Keratinocyte (primary cell): Measurements from ENCODE around the gene ROR1. TPM values are rescaled to one million over a fixed set of nuclear protein-coding genes. Genes with fewer than 3 reads are reported as not detected.

Experiments
- DNase-seq: peaks from one replicate; pipeline ENCODE4 v3.0.0-alpha.2; 2011; ENCODE audit warnings: low read depth, missing footprints, low spot score
- FAIRE-seq: peaks from 2 replicates; lab custom pipeline; 2011; peaks lifted over from hg19 to GRCh38; lab: Jason Lieb, UNC
- H2AFZ ChIP-seq: 2 replicates; pipeline ENCODE4 v1.6.0; 2012; ENCODE audit warnings: low read length, control low read depth, inconsistent platforms; ENCODE audit not compliant: control insufficient read depth
- H3K27ac ChIP-seq: 2 replicates; pipeline ENCODE4 v1.5.1; 2011; ENCODE audit warnings: low read length; ENCODE audit not compliant: control insufficient read depth, insufficient read depth
- H3K27me3 ChIP-seq: 3 replicates; pipeline ENCODE4 v1.6.0; 2011; ENCODE audit warnings: low read length; ENCODE audit not compliant: control insufficient read depth, insufficient read depth; ENCODE audit errors: extremely low read depth
- H3K36me3 ChIP-seq, 2 experiments: 2 replicates in 1 of 2; 3 replicates in 1 of 2; pipeline ENCODE4 v1.5.1; 2011; ENCODE audit warnings: low read length in 2 of 2, mild to moderate bottlenecking in 1 of 2; ENCODE audit not compliant: control insufficient read depth in 2 of 2, insufficient read depth in 2 of 2; ENCODE audit errors: extremely low read depth in 1 of 2
- H3K4me1 ChIP-seq: 3 replicates; pipeline ENCODE4 v1.5.1; 2011; ENCODE audit warnings: low read length; ENCODE audit not compliant: control insufficient read depth, insufficient read depth; ENCODE audit errors: extremely low read depth
- H3K4me2 ChIP-seq: 3 replicates; pipeline ENCODE4 v1.6.0; 2011; ENCODE audit warnings: low read depth, low read length; ENCODE audit not compliant: control insufficient read depth, insufficient read depth; ENCODE audit errors: extremely low read depth
- H3K4me3 ChIP-seq, 3 experiments: fragments of 200-600 bp in 1 of 3; sonication (generic) in 1 of 3; 2 replicates in 2 of 3; 3 replicates in 1 of 3; pipeline ENCODE4 v1.5.1; 2011 to 2016; ENCODE audit warnings: low read length in 3 of 3, mild to moderate bottlenecking in 3 of 3, control low read depth in 2 of 3, inconsistent platforms in 1 of 3, low read depth in 1 of 3, mixed read lengths in 1 of 3, mixed run types in 1 of 3, moderate library complexity in 1 of 3; ENCODE audit not compliant: control insufficient read depth in 2 of 3, insufficient read depth in 2 of 3; ENCODE audit errors: extremely low read depth in 1 of 3
- H3K79me2 ChIP-seq: 2 replicates; pipeline ENCODE4 v1.6.0; 2012; ENCODE audit warnings: low read length; ENCODE audit not compliant: control insufficient read depth, insufficient read depth
- H3K9ac ChIP-seq: 3 replicates; pipeline ENCODE4 v1.6.0; 2011; ENCODE audit warnings: low read length; ENCODE audit not compliant: control insufficient read depth, insufficient read depth; ENCODE audit errors: extremely low read depth
- H3K9me1 ChIP-seq: 3 replicates; pipeline ENCODE4 v1.6.0; 2011; ENCODE audit warnings: low read length; ENCODE audit not compliant: control insufficient read depth, insufficient read depth; ENCODE audit errors: extremely low read depth
- H3K9me3 ChIP-seq: 2 replicates; pipeline ENCODE4 v1.5.1; 2012; ENCODE audit warnings: low read depth, low read length; ENCODE audit not compliant: control insufficient read depth
- H4K20me1 ChIP-seq: 3 replicates; pipeline ENCODE4 v1.6.0; 2011; ENCODE audit warnings: low read length; ENCODE audit not compliant: control insufficient read depth, insufficient read depth; ENCODE audit errors: extremely low read depth
- EZH2 ChIP-seq: IDR thresholded peaks from one replicate; pipeline ENCODE4 v1.6.1; 2012; ENCODE audit warnings: inconsistent platforms, mild to moderate bottlenecking, low read length, moderate library complexity
- dilution Hi-C: fragments of 300-500 bp; cut with MboI; formaldehyde crosslinking; loops from one replicate; pipeline ENCODE4 v1.7.0; 2020; ENCODE audit warnings: low sequenced_read_pairs; ENCODE audit not compliant: extremely low pct_ligation_motif_present
- polyA plus RNA-seq, 5 experiments: library from polyadenylated mRNA; depleted of rRNA in 3 of 5; stranded (reverse) in 3 of 5; stranded (forward) in 1 of 5; unstranded in 1 of 5; fragments of >200 nt; gene quantifications; 1 replicate in 1 of 5; 2 replicates in 3 of 5; 3 replicates in 1 of 5; pipeline versions ENCODE4 v1.2.1 to v1.2.3, GENCODE V29; 2011 to 2012; ENCODE audit warnings: missing spikeins in 2 of 5, low read depth in 1 of 5, low replicate concordance in 1 of 5
- TF ChIP-seq, protein P1 (sequence below), 3 experiments: IDR thresholded peaks in 1 of 3; conservative IDR thresholded peaks in 1 of 3; optimal IDR thresholded peaks in 1 of 3; 2 replicates in 2 of 3; 3 replicates in 1 of 3; pipeline versions ENCODE3 to v1.5.1; 2011; ENCODE audit warnings: low read length in 3 of 3, mild to moderate bottlenecking in 3 of 3, moderate library complexity in 2 of 3, control low read depth in 1 of 3, inconsistent platforms in 1 of 3; ENCODE audit not compliant: insufficient read depth in 2 of 3; ENCODE audit errors: extremely low read depth in 1 of 3

The ROR1 gene
- polyA plus RNA-seq, 1 donor (not counting 4 experiments of a cell fraction or from before 2014, with no cell fraction given): 9.2 TPM

- dilution Hi-C loops: no loop called here
These were observed 149.0 kb downstream of the ROR1 start for GRCh38 chr1:63922848-63923247.

GRCh38 chr1:63923302-63923701, 149.5 kb downstream of the ROR1 start:
- dilution Hi-C loops: no loop called here
- no peaks in the 10 kb centered on the region for H3K36me3 ChIP-seq
- TF ChIP-seq, protein P1, sequence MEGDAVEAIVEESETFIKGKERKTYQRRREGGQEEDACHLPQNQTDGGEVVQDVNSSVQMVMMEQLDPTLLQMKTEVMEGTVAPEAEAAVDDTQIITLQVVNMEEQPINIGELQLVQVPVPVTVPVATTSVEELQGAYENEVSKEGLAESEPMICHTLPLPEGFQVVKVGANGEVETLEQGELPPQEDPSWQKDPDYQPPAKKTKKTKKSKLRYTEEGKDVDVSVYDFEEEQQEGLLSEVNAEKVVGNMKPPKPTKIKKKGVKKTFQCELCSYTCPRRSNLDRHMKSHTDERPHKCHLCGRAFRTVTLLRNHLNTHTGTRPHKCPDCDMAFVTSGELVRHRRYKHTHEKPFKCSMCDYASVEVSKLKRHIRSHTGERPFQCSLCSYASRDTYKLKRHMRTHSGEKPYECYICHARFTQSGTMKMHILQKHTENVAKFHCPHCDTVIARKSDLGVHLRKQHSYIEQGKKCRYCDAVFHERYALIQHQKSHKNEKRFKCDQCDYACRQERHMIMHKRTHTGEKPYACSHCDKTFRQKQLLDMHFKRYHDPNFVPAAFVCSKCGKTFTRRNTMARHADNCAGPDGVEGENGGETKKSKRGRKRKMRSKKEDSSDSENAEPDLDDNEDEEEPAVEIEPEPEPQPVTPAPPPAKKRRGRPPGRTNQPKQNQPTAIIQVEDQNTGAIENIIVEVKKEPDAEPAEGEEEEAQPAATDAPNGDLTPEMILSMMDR (optimal IDR thresholded peaks at IDR 0.05 in 1 of 3, IDR thresholded peaks at IDR 0.05 in 1 of 3, conservative IDR thresholded peaks at IDR 0.05 in 1 of 3; ENCODE audit: extremely low read depth in 1 of 3, insufficient read depth in 2 of 3, low read length in 3 of 3): no peak
- no peak for TF ChIP-seq EZH2
- peaks cover 20% of the 10 kb centered on the region for H3K4me1 ChIP-seq
- no peak overlapping the region for H3K27ac ChIP-seq
- no peak overlapping the region for H3K9ac ChIP-seq
- DNase-seq (no peak), FAIRE-seq (no peak)
- H3K9me3 ChIP-seq: no peaks in the 10 kb centered on the region
- H3K4me3 ChIP-seq: no peak overlapping the region
- H3K4me2 ChIP-seq: no peak overlapping the region
- H3K79me2 ChIP-seq: no peaks in the 10 kb centered on the region
- no peak overlapping the region for H2AFZ ChIP-seq
- no peaks in the 10 kb centered on the region for H3K9me1 ChIP-seq
- H4K20me1 ChIP-seq: no peaks in the 10 kb centered on the region
- no peaks in the 10 kb centered on the region for H3K27me3 ChIP-seq

More at GRCh38 chr1:63922848-63923247, 149.0 kb downstream of the ROR1 start:
- H4K20me1 ChIP-seq: no peaks in the 10 kb centered on the region
- no peak overlapping the region for H2AFZ ChIP-seq
- TF ChIP-seq EZH2: no peak
- TF ChIP-seq, protein P1 (optimal IDR thresholded peaks at IDR 0.05 in 1 of 3, IDR thresholded peaks at IDR 0.05 in 1 of 3, conservative IDR thresholded peaks at IDR 0.05 in 1 of 3; ENCODE audit: extremely low read depth in 1 of 3, insufficient read depth in 2 of 3, low read length in 3 of 3): no peak
- no peak overlapping the region for H3K27ac ChIP-seq
- H3K9me3 ChIP-seq: no peaks in the 10 kb centered on the region
- peaks cover 20% of the 10 kb centered on the region for H3K4me1 ChIP-seq
- FAIRE-seq: no peak
- no peaks in the 10 kb centered on the region for H3K36me3 ChIP-seq
- H3K9ac ChIP-seq: no peak overlapping the region
- no peak overlapping the region for H3K4me3 ChIP-seq
- H3K79me2 ChIP-seq: no peaks in the 10 kb centered on the region
- H3K9me1 ChIP-seq: no peaks in the 10 kb centered on the region
- H3K27me3 ChIP-seq: no peaks in the 10 kb centered on the region
- no peak for DNase-seq
- no peak overlapping the region for H3K4me2 ChIP-seq
